Pancreas (tissue), 10 donors: ENCODE data around the gene CKS2. TPM values are rescaled to one million over a fixed set of nuclear protein-coding genes. Genes with fewer than 3 reads are reported as not detected.
A peak's percentile ranks its signal among the peaks of the same experiment; 100 is the strongest.
"Not testable (repeated sequence)": the region's sequence is repeated elsewhere in the genome, so short reads cannot be mapped to it uniquely, and the experiment has no call there.

Source experiments
- ATAC-seq, 4 donors: fragments of 200-7000 bp; cut with Tn5 transposase; one replicate each; pipeline versions ENCODE4 v1.8.0 to v1.9.1; 2020; ENCODE audit warnings: mild to moderate bottlenecking in 4 of 4, moderate library complexity in 4 of 4
- DNase-seq, 6 donors: peaks; one replicate each; pipeline ENCODE4 v3.0.0-alpha.2; 2020
- FAIRE-seq: peaks from 2 replicates; lab custom pipeline; 2012; peaks lifted over from hg19 to GRCh38; lab: Jason Lieb, UNC
- H3K27ac ChIP-seq, 4 donors: fragments of 200-600 bp; sonication (generic); 1 replicate in 3 of 4; 2 replicates in 1 of 4; pipeline versions ENCODE4 v1.5.0 to v1.8.0; 2020
- H3K27me3 ChIP-seq, 4 donors: fragments of 200-600 bp; one replicate each; pipeline ENCODE4 v1.8.0; 2021
- H3K36me3 ChIP-seq, 3 donors: fragments of 200-600 bp; sonication (generic) in 1 of 3; one replicate each; pipeline versions ENCODE4 v1.5.0 to v1.8.0; 2020 to 2021
- H3K4me1 ChIP-seq, 3 donors: fragments of 200-600 bp; one replicate each; pipeline ENCODE4 v1.8.0; 2021
- H3K4me3 ChIP-seq, 4 donors: fragments of 200-600 bp; sonication (generic) in 2 of 4; one replicate each; pipeline versions ENCODE4 v1.5.0 to v1.8.0; 2020 to 2021
- H3K9me3 ChIP-seq, 4 donors: fragments of 200-600 bp; one replicate each; pipeline ENCODE4 v1.8.0; 2021
- WGBS, 2 donors: extraction: QIAGEN DNeasy Blood & Tissue Kit; methylation state at CpG; one replicate each; pipeline ENCODE4 v1.1.7; 2013; 5-methylcytosine and 5-hydroxymethylcytosine counted together
- intact Hi-C, 3 donors: fragments of 100-400 bp; cut with DNase I; formaldehyde crosslinking; loops; one replicate each; pipeline versions ENCODE4 v1.11.1 to v1.14.2; 2022
- polyA plus RNA-seq, 2 donors: library from polyadenylated mRNA; stranded (reverse); fragments of 200-250 nt; gene quantifications; one replicate each; pipeline ENCODE4 v1.2.3, GENCODE V29; 2013
- total RNA-seq, 6 donors: library from RNA; stranded (reverse); fragmentation: NEBNext Ultra II Directional in 4 of 6; extraction: Animal tissue kit (Norgen Biotek cat#: 25700) in 4 of 6; gene quantifications; one replicate each; pipeline versions ENCODE4 v1.2.1 to v1.2.4, GENCODE V29; 2021 to 2023
- TF ChIP-seq, protein P1 (sequence below), 4 donors: fragments of 200-600 bp; sonication (generic) in 3 of 4; IDR thresholded peaks; one replicate each; pipeline versions ENCODE4 v1.5.0 to v1.8.0; 2021; ENCODE audit warnings: antibody characterized with exemption in 4 of 4
- donor health status: healthy with polysubstance abuse.
- donor health status: DM: no; HTN: no; CAD: no; lungs with moderate emphysema.
- donor health status: DM: no; HTN: no; CAD: no.
- donor health status: control.
- donor health status: control.
- donor health status: Bipolar disorder and iron deficiency.
- donor health status: DM: yes; HTN: yes; CAD: no.
- donor health status: DM: no; HTN: no; CAD: no.
- donor health status: DM: no; HTN: no; CAD: no.
- donor health status: DM: yes; HTN: yes; CAD: no.

Gene CKS2
- total and polyA plus RNA-seq, 8 donors = 0.83 to 4.1 (median 3.0) TPM

DNA sequence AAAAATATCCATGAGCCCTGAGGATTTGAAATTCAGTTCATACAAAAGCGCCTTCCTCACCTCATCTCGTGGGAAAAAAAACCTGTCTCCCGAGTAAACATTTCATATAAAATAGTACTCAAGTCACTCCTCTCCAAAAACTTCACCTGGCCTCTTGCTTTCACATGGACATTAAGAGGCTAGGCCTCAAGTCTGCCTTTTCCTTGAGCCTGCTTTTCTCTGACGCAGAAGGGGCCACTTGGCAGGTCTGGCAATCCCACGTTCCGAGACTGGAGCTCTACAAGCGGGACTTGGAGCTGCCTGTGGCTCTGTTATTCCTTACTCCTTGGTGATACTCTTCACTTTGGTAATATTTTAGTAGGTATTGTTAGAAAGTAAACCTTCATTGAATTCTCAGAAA is 26.9 kb upstream of the CKS2 start:
- TF ChIP-seq, protein P1, sequence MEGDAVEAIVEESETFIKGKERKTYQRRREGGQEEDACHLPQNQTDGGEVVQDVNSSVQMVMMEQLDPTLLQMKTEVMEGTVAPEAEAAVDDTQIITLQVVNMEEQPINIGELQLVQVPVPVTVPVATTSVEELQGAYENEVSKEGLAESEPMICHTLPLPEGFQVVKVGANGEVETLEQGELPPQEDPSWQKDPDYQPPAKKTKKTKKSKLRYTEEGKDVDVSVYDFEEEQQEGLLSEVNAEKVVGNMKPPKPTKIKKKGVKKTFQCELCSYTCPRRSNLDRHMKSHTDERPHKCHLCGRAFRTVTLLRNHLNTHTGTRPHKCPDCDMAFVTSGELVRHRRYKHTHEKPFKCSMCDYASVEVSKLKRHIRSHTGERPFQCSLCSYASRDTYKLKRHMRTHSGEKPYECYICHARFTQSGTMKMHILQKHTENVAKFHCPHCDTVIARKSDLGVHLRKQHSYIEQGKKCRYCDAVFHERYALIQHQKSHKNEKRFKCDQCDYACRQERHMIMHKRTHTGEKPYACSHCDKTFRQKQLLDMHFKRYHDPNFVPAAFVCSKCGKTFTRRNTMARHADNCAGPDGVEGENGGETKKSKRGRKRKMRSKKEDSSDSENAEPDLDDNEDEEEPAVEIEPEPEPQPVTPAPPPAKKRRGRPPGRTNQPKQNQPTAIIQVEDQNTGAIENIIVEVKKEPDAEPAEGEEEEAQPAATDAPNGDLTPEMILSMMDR (IDR thresholded peaks at IDR 0.05) = no peak
- no peaks in the 10 kb centered on the region for H3K27me3 ChIP-seq
- no peaks in the 10 kb centered on the region for H3K36me3 ChIP-seq
- no peaks in the 10 kb centered on the region for H3K9me3 ChIP-seq
- H3K27ac ChIP-seq = no peak overlapping the region
- no peaks in the 10 kb centered on the region for H3K4me1 ChIP-seq
- no peak for ATAC-seq
- DNase-seq = no peak
- H3K4me3 ChIP-seq = no peak overlapping the region
- intact Hi-C loops = no loop called here
- no peak for FAIRE-seq
- 88 to 93% methylated on average over 7 of the region's 7 CpGs for WGBS, 2 donors

DNA sequence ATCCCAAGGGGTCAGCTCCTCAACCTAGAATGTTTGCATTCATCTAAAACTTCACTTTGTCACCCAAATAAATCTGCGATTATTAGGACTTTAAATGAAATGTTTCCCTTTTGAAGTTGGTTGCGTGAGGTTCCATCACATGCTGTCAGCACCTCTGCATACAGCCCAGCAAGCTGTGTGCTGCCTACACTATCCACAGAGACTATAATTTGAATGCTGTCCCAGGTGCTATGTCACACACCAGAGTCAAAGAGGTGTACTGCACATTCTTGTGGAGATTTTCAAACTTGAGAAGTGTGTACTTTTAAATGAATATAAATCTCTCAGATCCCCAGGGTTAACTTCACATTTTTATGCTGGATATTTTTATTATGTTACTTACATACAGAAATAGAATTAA is 19.3 kb upstream of the CKS2 start:
- no peak for FAIRE-seq
- WGBS, 2 donors = 93% methylated on average over 2 of the region's 2 CpGs
- ATAC-seq = no peak

DNA sequence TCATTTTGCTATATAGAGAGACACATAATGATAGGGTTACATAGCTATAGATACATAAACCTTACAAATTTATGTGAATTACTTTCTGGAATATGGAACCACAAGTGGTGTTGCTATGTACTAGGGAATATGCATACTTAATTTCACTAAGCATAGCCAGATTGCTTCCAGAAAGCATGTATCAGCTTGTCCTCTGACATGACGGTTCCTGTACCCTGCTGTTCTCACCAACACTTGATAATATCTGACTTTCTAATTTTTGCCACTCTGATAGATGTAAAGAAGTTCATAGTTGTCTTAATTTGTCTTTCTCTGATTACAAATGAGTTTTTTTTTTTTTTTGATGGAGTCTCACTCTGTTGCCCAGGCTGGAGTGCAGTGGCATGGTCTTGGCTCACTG is 18.0 kb upstream of the CKS2 start:
- TF ChIP-seq, protein P1 (IDR thresholded peaks at IDR 0.05) = no peak
- intact Hi-C loops = no loop called here
- no peak overlapping the region for H3K4me3 ChIP-seq
- no peak overlapping the region for H3K27ac ChIP-seq
- no peaks in the 10 kb centered on the region for H3K4me1 ChIP-seq
- DNase-seq (no peak), ATAC-seq (no peak), FAIRE-seq (no peak)
- no peaks in the 10 kb centered on the region for H3K27me3 ChIP-seq
- H3K9me3 ChIP-seq = no peaks in the 10 kb centered on the region
- 97 to 100% methylated on average over 1 of the region's 1 CpG for WGBS, 2 donors
- no peaks in the 10 kb centered on the region for H3K36me3 ChIP-seq

More for the DNA sequence above, 19.3 kb upstream of the CKS2 start:
- H3K4me3 ChIP-seq = no peak overlapping the region
- no peaks in the 10 kb centered on the region for H3K9me3 ChIP-seq
- no peaks in the 10 kb centered on the region for H3K4me1 ChIP-seq
- no peak overlapping the region for H3K27ac ChIP-seq
- no peaks in the 10 kb centered on the region for H3K27me3 ChIP-seq
- intact Hi-C loops = no loop called here
- TF ChIP-seq, protein P1 (IDR thresholded peaks at IDR 0.05) = no peak
- H3K36me3 ChIP-seq = no peaks in the 10 kb centered on the region
- no peak for DNase-seq

DNA sequence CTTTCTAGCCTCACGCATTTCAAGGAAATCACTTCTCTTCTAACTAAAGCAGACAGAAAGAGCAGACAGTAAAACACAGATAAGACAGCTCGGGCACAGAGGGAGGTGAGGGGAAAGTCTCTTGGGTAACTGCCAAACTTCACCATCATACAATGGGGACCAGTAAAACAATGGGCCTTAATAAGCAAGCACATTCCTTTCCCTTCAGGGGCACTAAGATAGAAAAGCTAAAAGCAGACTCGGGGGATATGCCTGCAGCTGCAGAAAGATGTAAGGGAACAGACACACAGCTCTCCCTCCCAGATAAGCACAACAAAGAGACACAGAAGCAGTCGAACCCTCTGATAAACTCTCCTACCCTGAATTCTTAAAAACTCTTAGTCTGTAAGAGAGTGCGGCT is 15.6 kb upstream of the CKS2 start:
- Histone ChIP-seq H3K4me1 (no peaks in the 10 kb centered on the region), H3K9me3 (no peaks in the 10 kb centered on the region), H3K27ac (no peak overlapping the region), H3K36me3 (no peaks in the 10 kb centered on the region), H3K4me3 (no peak overlapping the region), H3K27me3 (no peaks in the 10 kb centered on the region)
- WGBS, 2 donors = 67 to 74% methylated on average over 5 of the region's 5 CpGs
- TF ChIP-seq, protein P1 (IDR thresholded peaks at IDR 0.05) = no peak
- no peak for FAIRE-seq
- ATAC-seq = no peak
- DNase-seq = no peak
- intact Hi-C loops = no loop called here

DNA sequence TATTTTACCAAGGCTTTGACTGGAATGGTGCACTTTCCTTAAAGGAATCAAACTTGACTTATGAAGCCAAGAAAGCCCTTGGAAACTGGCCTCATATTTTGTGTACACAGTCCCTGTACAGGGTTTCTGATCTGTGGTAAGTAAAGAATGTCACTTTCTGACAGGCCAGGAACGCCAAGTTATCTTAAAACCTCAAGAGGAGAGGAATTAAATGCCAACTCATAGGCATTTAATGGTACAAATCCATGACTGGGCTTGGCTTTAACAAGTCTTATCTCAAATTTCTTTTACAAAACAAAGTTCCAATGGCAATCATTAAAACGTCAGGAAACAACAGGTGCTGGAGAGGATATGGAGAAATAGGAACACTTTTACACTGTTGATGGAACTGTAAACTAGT is 9.0 kb upstream of the CKS2 start:
- H3K9me3 ChIP-seq, H3K4me1 ChIP-seq, H3K36me3 ChIP-seq, H3K27me3 ChIP-seq, H3K4me3 ChIP-seq, intact Hi-C loops, FAIRE-seq: not testable (repeated sequence)
- WGBS, 2 donors = 22 to 30% methylated on average over 2 of the region's 2 CpGs
- peak in 1 of 6 donors; percentile 35 for DNase-seq
- H3K27ac ChIP-seq = peak overlapping the region in 1 of 4 donors; percentile 2
- ATAC-seq = peak; percentile 56 to 89 (median 84)
